ENCODE data around the gene NBAS.

NBAS gene

DNA sequence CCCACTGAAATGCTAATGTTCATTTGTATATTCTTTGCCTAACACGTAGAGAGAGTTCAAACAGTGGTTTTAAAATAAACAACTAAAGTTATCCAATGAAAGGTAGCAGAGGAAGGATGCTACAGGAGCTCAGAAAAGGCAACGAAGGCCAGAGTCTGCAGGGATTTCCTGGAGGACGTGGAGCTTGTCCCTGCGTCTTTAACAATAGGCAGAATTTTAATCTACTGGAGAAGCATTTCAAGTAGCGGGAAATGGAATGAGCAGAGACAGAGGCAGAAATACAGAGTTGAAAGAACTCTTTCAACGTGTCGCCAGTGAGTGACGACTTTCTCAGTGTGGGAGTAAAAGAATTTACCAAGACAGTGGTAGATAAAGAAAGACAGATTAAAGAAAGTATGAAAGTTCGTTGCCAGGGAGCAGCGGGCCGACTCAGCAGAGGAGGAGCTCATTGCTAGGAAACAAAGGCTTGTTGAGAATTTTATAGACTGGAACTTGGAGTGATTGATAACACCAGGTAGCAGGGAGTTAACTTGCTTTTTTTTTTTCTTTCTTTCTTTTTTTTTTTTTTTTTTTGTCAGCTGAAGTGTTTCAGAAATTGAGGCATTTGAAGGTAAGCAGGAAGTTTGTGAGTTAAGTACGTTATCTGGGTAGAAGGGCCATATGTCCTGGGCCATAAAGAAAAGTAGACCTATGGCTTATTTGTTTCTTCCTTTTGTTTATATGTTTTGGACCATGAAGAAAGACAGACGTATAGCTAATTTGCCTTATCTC lies 625 bp upstream of the NBAS start:
- Mint-ChIP-seq H3K4me3 (peak overlapping the region; percentile 99), H3K27ac (peak overlapping the region; percentile 97 to 98 (median 98)), H3K27me3 (ENCODE audit: low read depth) (peaks cover 4% of the 10 kb centered on the region), H3K36me3 (ENCODE audit: low read depth) (no peaks in the 10 kb centered on the region), H3K4me1 (peaks cover 36% of the 10 kb centered on the region), H3K9me3 (no peaks in the 10 kb centered on the region)
- TF ChIP-seq, protein P1, sequence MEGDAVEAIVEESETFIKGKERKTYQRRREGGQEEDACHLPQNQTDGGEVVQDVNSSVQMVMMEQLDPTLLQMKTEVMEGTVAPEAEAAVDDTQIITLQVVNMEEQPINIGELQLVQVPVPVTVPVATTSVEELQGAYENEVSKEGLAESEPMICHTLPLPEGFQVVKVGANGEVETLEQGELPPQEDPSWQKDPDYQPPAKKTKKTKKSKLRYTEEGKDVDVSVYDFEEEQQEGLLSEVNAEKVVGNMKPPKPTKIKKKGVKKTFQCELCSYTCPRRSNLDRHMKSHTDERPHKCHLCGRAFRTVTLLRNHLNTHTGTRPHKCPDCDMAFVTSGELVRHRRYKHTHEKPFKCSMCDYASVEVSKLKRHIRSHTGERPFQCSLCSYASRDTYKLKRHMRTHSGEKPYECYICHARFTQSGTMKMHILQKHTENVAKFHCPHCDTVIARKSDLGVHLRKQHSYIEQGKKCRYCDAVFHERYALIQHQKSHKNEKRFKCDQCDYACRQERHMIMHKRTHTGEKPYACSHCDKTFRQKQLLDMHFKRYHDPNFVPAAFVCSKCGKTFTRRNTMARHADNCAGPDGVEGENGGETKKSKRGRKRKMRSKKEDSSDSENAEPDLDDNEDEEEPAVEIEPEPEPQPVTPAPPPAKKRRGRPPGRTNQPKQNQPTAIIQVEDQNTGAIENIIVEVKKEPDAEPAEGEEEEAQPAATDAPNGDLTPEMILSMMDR (IDR thresholded peaks at IDR 0.05; ENCODE audit: unreplicated experiment in 3 of 3) = no peak

DNA sequence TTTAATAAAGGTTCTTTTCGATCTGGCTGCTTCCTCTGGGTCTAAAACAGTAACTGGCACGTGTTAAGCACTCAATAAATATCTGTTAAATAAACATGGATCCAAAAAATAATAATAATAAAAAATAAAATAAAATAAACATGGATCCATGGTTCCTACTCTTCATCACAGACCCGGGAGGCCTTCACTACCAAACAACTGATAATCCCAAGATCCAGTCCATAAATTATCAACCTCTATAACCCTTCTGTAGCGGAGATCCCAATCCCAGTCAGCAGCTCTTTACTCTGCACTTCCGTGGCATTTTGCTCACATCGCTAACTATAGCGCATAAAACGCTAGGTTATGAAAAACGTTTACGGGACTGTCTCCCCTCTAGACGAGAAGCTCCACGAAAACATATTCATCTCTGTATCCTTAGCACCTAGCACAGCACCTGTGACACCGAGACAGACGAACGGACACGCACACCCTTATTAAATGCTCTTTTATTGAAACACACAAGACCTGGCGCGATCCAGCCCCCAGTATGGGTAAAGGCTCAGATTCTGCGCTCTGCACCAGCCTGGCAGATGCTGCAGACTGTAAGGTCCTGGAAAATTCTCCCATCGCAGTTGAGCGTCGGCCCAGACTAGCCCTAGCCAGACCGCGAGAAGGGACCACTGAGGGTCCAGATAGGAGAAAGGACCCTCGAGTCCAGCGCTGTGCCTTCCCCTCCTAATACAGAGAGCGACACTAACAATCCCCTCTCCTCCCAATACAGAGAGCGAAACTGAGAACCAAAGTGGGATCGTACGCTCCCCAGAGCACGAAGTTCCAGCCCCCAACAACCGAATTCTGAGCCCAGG lies 770 bp downstream of the NBAS start:
- TF ChIP-seq, protein P1 (IDR thresholded peaks at IDR 0.05; ENCODE audit: unreplicated experiment in 3 of 3) = no peak
- peaks cover 4% of the 10 kb centered on the region for H3K27me3 Mint-ChIP-seq (ENCODE audit: low read depth)
- H3K4me1 Mint-ChIP-seq = peaks cover 36% of the 10 kb centered on the region
- peak overlapping the region; percentile 97 to 98 (median 98) for H3K27ac Mint-ChIP-seq
- no peaks in the 10 kb centered on the region for H3K9me3 Mint-ChIP-seq
- H3K36me3 Mint-ChIP-seq (ENCODE audit: low read depth) = peaks cover 4% of the 10 kb centered on the region
- peak overlapping the region; percentile 99 for H3K4me3 Mint-ChIP-seq

DNA sequence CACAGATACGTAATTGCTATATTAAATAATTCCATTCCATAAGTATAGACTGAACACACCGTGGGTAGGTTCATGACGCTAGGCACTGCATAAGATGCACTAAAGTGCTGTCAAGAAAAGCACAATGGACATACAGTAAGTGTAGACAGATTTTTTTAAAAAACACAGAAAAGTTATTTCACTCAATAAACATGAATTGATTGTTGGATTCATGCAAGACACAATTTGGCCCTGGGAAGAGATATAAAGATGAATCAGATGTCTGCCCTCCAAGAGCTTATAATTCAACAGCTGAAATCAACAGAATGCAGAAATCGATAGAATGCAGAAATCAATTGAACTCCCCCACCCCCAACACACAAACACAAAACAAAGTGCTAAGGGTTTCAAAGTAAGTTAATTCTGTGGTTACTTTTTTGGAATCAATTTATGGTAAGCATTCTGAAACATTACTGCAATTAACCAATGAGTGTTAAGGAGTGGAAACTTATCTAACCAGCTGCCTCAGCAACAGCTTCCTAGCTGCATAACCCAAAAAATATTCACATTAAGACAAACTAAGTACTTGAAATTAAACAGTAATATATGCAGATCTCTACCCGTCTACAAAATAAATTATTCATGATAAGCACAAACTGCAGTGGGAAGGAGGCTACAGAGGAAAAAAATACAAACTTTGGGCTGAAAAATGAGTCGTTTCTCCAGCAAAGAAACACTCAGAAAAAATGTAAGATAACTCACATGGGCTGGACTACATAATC lies 1.6 kb downstream of the NBAS start:
- peak overlapping the region in 1 of 3 experiments; percentile 98 for H3K27ac Mint-ChIP-seq
- TF ChIP-seq, protein P1 (IDR thresholded peaks at IDR 0.05; ENCODE audit: unreplicated experiment in 3 of 3) = no peak
- H3K27me3 Mint-ChIP-seq (ENCODE audit: low read depth) = peaks cover 2% of the 10 kb centered on the region
- no peaks in the 10 kb centered on the region for H3K9me3 Mint-ChIP-seq
- peaks cover 36% of the 10 kb centered on the region for H3K4me1 Mint-ChIP-seq
- H3K36me3 Mint-ChIP-seq (ENCODE audit: low read depth) = peaks cover 7% of the 10 kb centered on the region
- H3K4me3 Mint-ChIP-seq = peak overlapping the region; percentile 99

DNA sequence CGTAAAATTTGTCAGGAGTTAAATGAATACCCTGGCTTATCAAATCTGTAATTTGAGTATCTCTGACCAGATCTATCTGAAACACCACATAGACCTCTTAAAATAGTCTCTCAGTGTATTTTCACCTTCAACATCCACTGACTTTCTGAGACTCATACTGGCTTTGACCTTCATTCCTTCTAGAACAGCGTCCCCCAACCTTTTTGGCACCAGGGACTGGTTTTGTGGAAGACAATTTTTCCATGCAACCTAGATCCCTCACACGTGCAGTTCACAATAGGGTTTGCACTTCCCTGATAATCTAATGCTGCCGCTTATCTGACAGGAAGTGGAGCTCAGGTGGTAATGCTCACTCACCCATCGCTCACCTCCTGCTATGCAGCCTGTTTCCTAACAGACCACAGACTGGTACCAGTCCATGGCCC lies 3.2 kb downstream of the NBAS start:
- Mint-ChIP-seq H3K27ac (no peak overlapping the region), H3K9me3 (no peaks in the 10 kb centered on the region), H3K4me1 (peaks cover 30% of the 10 kb centered on the region), H3K27me3 (ENCODE audit: low read depth) (no peaks in the 10 kb centered on the region), H3K4me3 (peak overlapping the region in 1 of 3 experiments; percentile 46), H3K36me3 (ENCODE audit: low read depth) (peaks cover 20% of the 10 kb centered on the region)
- TF ChIP-seq, protein P1 (IDR thresholded peaks at IDR 0.05; ENCODE audit: unreplicated experiment in 3 of 3) = no peak

DNA sequence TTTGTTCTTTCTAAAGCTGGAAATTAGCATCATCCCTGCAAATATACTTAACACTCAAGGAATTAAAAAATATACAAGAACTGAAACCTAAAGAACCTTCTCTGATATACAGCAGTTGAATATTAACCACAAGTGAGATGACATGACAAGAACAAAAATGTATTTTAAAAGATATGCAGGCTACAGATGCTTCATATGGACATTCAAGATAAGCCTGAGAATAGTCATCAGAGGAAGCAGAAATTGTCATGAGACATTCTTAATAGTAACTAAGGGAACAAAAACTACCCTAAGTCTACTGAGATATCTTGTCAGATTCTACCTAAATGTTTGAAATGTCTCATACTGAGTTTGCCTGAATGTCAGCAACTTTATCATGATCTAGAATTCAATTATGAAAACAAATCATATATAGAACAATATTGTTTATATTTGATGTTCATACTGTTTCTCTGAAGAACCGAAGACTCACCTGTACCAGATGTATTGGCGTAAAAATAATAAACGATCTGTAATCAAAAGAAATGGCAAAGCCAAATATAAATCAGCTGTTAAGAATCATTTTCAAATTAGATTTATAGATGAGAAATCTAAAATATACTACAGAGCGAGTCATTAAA lies 4.7 kb downstream of the NBAS start:
- TF ChIP-seq, protein P1 (IDR thresholded peaks at IDR 0.05; ENCODE audit: unreplicated experiment in 3 of 3) = no peak
- peaks cover 19% of the 10 kb centered on the region for H3K4me1 Mint-ChIP-seq
- no peaks in the 10 kb centered on the region for H3K27me3 Mint-ChIP-seq (ENCODE audit: low read depth)
- peaks cover 27% of the 10 kb centered on the region for H3K36me3 Mint-ChIP-seq (ENCODE audit: low read depth)
- no peak overlapping the region for H3K27ac Mint-ChIP-seq
- no peaks in the 10 kb centered on the region for H3K9me3 Mint-ChIP-seq
- H3K4me3 Mint-ChIP-seq = no peak overlapping the region
